Smooth muscle cell (in vitro differentiated cells): ENCODE results near the gene CERT1. TPM values are rescaled to one million over a fixed set of nuclear protein-coding genes. Genes with fewer than 3 reads are reported as not detected.

ENCODE experiments used
- DNase-seq: peaks from one replicate; lab custom pipeline; 2025; ENCODE audit not compliant: unreplicated experiment; lab: John Stamatoyannopoulos, UW
- H2AFZ ChIP-seq: fragments of 200-600 bp; sonication (generic); 2 replicates; pipeline ENCODE4 v1.6.0; 2016; ENCODE audit warnings: antibody characterized with exemption, low read depth, mild to moderate bottlenecking
- H3F3A ChIP-seq: fragments of 200-600 bp; sonication (generic); 2 replicates; pipeline ENCODE4 v1.6.0; 2017; ENCODE audit warnings: antibody characterized with exemption, low read depth
- H3K27ac ChIP-seq: fragments of 200-600 bp; sonication (generic); 2 replicates; pipeline ENCODE4 v1.5.1; 2016; ENCODE audit warnings: low read depth, mild to moderate bottlenecking
- H3K27me3 ChIP-seq: fragments of 200-600 bp; sonication (generic); 2 replicates; pipeline ENCODE4 v1.6.1; 2016; ENCODE audit warnings: low read depth, mild to moderate bottlenecking
- H3K36me3 ChIP-seq: fragments of 200-600 bp; sonication (generic); 2 replicates; pipeline ENCODE4 v1.5.1; 2016; ENCODE audit warnings: low read depth
- H3K4me1 ChIP-seq: fragments of 200-600 bp; sonication (generic); 2 replicates; pipeline ENCODE4 v1.5.1; 2016; ENCODE audit warnings: low read depth
- H3K4me2 ChIP-seq: fragments of 200-600 bp; sonication (generic); 2 replicates; pipeline ENCODE4 v1.6.0; 2016; ENCODE audit warnings: mild to moderate bottlenecking
- H3K4me3 ChIP-seq: fragments of 200-600 bp; sonication (generic); 2 replicates; pipeline ENCODE4 v1.5.1; 2016; ENCODE audit warnings: mild to moderate bottlenecking
- H3K79me2 ChIP-seq: fragments of 200-600 bp; sonication (generic); 2 replicates; pipeline ENCODE4 v1.6.0; 2016; ENCODE audit warnings: low read depth, mild to moderate bottlenecking
- H3K9ac ChIP-seq: fragments of 200-600 bp; sonication (generic); 2 replicates; pipeline ENCODE4 v1.6.0; 2016; ENCODE audit warnings: low read depth
- H3K9me3 ChIP-seq: fragments of 200-600 bp; sonication (generic); replicated peaks from 2 replicates; pipeline ENCODE4 v1.5.1; 2016; ENCODE audit warnings: low read depth
- H4K20me1 ChIP-seq: fragments of 200-600 bp; sonication (generic); 2 replicates; pipeline ENCODE4 v1.6.0; 2016; ENCODE audit warnings: low read depth
- CTCF ChIP-seq: fragments of 200-600 bp; sonication (generic); IDR thresholded peaks from 2 replicates; pipeline ENCODE4 v1.5.1; 2017; ENCODE audit warnings: borderline replicate concordance, mild to moderate bottlenecking, antibody characterized with exemption; ENCODE audit not compliant: insufficient read depth, poor library complexity, severe bottlenecking
- WGBS: methylation state at CpG from one replicate; pipeline ENCODE4 v1.1.7; 2016; ENCODE audit warnings: low lambda C conversion rate; 5-methylcytosine and 5-hydroxymethylcytosine counted together
- polyA plus RNA-seq: library from polyadenylated mRNA; unstranded; fragments of >200 nt; fragmentation: Nextera tagmentation; extraction: Ambion mirVana; gene quantifications from 2 replicates; pipeline ENCODE4 v1.2.1, GENCODE V29; 2016
- total RNA-seq: library from RNA; depleted of rRNA; stranded (reverse); fragments of >200 nt; gene quantifications from 2 replicates; pipeline ENCODE4 v1.2.3, GENCODE V29; 2014

Gene CERT1
- total and polyA plus RNA-seq, 2 experiments from 2014 or later = 9.1 to 31.0 TPM

GRCh38 chr5:75524591-75524990, 13.2 kb upstream of the CERT1 start:
- peaks cover 97% of the 10 kb centered on the region for H3K79me2 ChIP-seq
- H3K9me3 ChIP-seq = peaks cover 12% of the 10 kb centered on the region
- no peak overlapping the region for H3K4me2 ChIP-seq
- H3K9ac ChIP-seq = no peak overlapping the region
- H3K36me3 ChIP-seq = peaks cover 10% of the 10 kb centered on the region
- no peak for TF ChIP-seq CTCF
- H3F3A ChIP-seq = no peaks in the 10 kb centered on the region
- no peak overlapping the region for H3K27ac ChIP-seq
- H3K4me3 ChIP-seq = no peak overlapping the region
- DNase-seq = no peak
- peaks cover 52% of the 10 kb centered on the region for H4K20me1 ChIP-seq
- WGBS = 59% methylated on average over 1 of the region's 1 CpG
- no peak overlapping the region for H2AFZ ChIP-seq
- H3K4me1 ChIP-seq = no peaks in the 10 kb centered on the region
- no peaks in the 10 kb centered on the region for H3K27me3 ChIP-seq

GRCh38 chr5:75524071-75524470, 12.6 kb upstream of the CERT1 start:
- no peak overlapping the region for H3K9ac ChIP-seq
- WGBS = 73% methylated on average over 3 of the region's 3 CpGs
- TF ChIP-seq CTCF = no peak

GRCh38 chr5:75523275-75523674, 11.8 kb upstream of the CERT1 start:
- H3K36me3 ChIP-seq = peaks cover 10% of the 10 kb centered on the region
- no peaks in the 10 kb centered on the region for H3K27me3 ChIP-seq
- no peak overlapping the region for H3K4me2 ChIP-seq
- H3K9ac ChIP-seq = no peak overlapping the region
- peaks cover 97% of the 10 kb centered on the region for H3K79me2 ChIP-seq
- no peak for DNase-seq
- no peak overlapping the region for H2AFZ ChIP-seq
- H3K27ac ChIP-seq = peak overlapping the region; percentile 20
- no peaks in the 10 kb centered on the region for H3K4me1 ChIP-seq
- WGBS = 86% methylated on average over 1 of the region's 1 CpG
- H3K4me3 ChIP-seq = no peak overlapping the region
- H3K9me3 ChIP-seq = peaks cover 12% of the 10 kb centered on the region
- no peaks in the 10 kb centered on the region for H3F3A ChIP-seq
- peaks cover 47% of the 10 kb centered on the region for H4K20me1 ChIP-seq
- TF ChIP-seq CTCF = no peak

More at GRCh38 chr5:75524071-75524470, 12.6 kb upstream of the CERT1 start:
- peaks cover 10% of the 10 kb centered on the region for H3K36me3 ChIP-seq
- no peak overlapping the region for H3K4me2 ChIP-seq
- peaks cover 97% of the 10 kb centered on the region for H3K79me2 ChIP-seq
- H4K20me1 ChIP-seq = peaks cover 52% of the 10 kb centered on the region
- H3K27me3 ChIP-seq = no peaks in the 10 kb centered on the region
- no peak for DNase-seq
- no peaks in the 10 kb centered on the region for H3F3A ChIP-seq
- no peak overlapping the region for H3K4me3 ChIP-seq
- H3K27ac ChIP-seq = peak overlapping the region; percentile 20
- H2AFZ ChIP-seq = no peak overlapping the region
- H3K9me3 ChIP-seq = peaks cover 12% of the 10 kb centered on the region
- H3K4me1 ChIP-seq = no peaks in the 10 kb centered on the region

- Histone ChIP-seq H3K79me2 (peaks cover 97% of the 10 kb centered on the region), H3K4me1 (no peaks in the 10 kb centered on the region), H3K27me3 (no peaks in the 10 kb centered on the region), H3K36me3 (peaks cover 10% of the 10 kb centered on the region), H3K9me3 (peaks cover 12% of the 10 kb centered on the region), H3K27ac (no peak overlapping the region), H3F3A (no peaks in the 10 kb centered on the region), H2AFZ (no peak overlapping the region), H3K4me3 (no peak overlapping the region), H3K4me2 (no peak overlapping the region), H4K20me1 (peaks cover 45% of the 10 kb centered on the region), H3K9ac (no peak overlapping the region)
- no peak for DNase-seq
- 100% methylated on average over 1 of the region's 1 CpG for WGBS
- no peak for TF ChIP-seq CTCF
Observed at GRCh38 chr5:75522542-75522941, 11.1 kb upstream of the CERT1 start.
